Activated CD4-positive, alpha-beta T cell treated with anti-CD3 and anti-CD28 coated beads, Interleukin-2, amount 10 ng/mL, durations not matched to agents 24 days and 14 days (primary cell): ENCODE results near the gene USP2. TPM values are rescaled to one million over a fixed set of nuclear protein-coding genes. Genes with fewer than 3 reads are reported as not detected.
"Not testable (repeated sequence)": the region's sequence is repeated elsewhere in the genome, so short reads cannot be mapped to it uniquely, and the experiment has no call there.

Source experiments
- DNase-seq: peaks from one replicate; pipeline ENCODE4 v3.0.0; 2022
- H3K27ac Mint-ChIP-seq: one replicate; pipeline ENCODE4 v1.8.0; 2022; ENCODE audit warnings: mild to moderate bottlenecking, mixed read lengths
- H3K27me3 Mint-ChIP-seq: one replicate; pipeline ENCODE4 v1.8.0; 2022; ENCODE audit warnings: mixed read lengths
- H3K36me3 Mint-ChIP-seq: one replicate; pipeline ENCODE4 v1.8.0; 2022; ENCODE audit warnings: low read depth, mild to moderate bottlenecking, mixed read lengths
- H3K4me1 Mint-ChIP-seq: one replicate; pipeline ENCODE4 v1.8.0; 2021; ENCODE audit warnings: mixed read lengths
- H3K4me3 Mint-ChIP-seq: one replicate; pipeline ENCODE4 v1.8.0; 2022; ENCODE audit warnings: mild to moderate bottlenecking, moderate library complexity, mixed read lengths
- H3K9me3 Mint-ChIP-seq: one replicate; pipeline ENCODE4 v1.8.0; 2021; ENCODE audit warnings: mixed read lengths
- intact Hi-C: fragments of 100-400 bp; cut with micrococcal nuclease; formaldehyde crosslinking; loops from one replicate; pipeline ENCODE4 v1.15.1; 2023
- total RNA-seq: library from RNA; stranded (reverse); gene quantifications from 2 replicates; pipeline ENCODE4 v1.2.3, GENCODE V29; 2022

Gene USP2
- total RNA-seq, 1 donor from 2014 or later = 0.35 TPM

- no peak for DNase-seq
- no peak overlapping the region for H3K27ac Mint-ChIP-seq
- no peaks in the 10 kb centered on the region for H3K9me3 Mint-ChIP-seq
- intact Hi-C loops = no loop called here
- H3K27me3 Mint-ChIP-seq = peaks cover 25% of the 10 kb centered on the region
- H3K4me1 Mint-ChIP-seq = peaks cover 9% of the 10 kb centered on the region
- H3K4me3 Mint-ChIP-seq = no peak overlapping the region
- H3K36me3 Mint-ChIP-seq = no peaks in the 10 kb centered on the region
Observed at GRCh38 chr11:119418759-119419158, 37.3 kb upstream of the USP2 start.

- H3K4me1 Mint-ChIP-seq = peaks cover 9% of the 10 kb centered on the region
- peaks cover 19% of the 10 kb centered on the region for H3K27me3 Mint-ChIP-seq
- no peaks in the 10 kb centered on the region for H3K36me3 Mint-ChIP-seq
- H3K27ac Mint-ChIP-seq = no peak overlapping the region
- intact Hi-C loops = no loop called here
- no peak overlapping the region for H3K4me3 Mint-ChIP-seq
- no peaks in the 10 kb centered on the region for H3K9me3 Mint-ChIP-seq
- no peak for DNase-seq
Observed at GRCh38 chr11:119417726-119418540, 36.4 kb upstream of the USP2 start.

GRCh38 chr11:119416606-119417580, 35.4 kb upstream of the USP2 start:
- no peak overlapping the region for H3K27ac Mint-ChIP-seq
- peaks cover 11% of the 10 kb centered on the region for H3K27me3 Mint-ChIP-seq
- peaks cover 2% of the 10 kb centered on the region for H3K4me1 Mint-ChIP-seq
- no peaks in the 10 kb centered on the region for H3K9me3 Mint-ChIP-seq
- no peak for DNase-seq
- H3K36me3 Mint-ChIP-seq = no peaks in the 10 kb centered on the region
- intact Hi-C loops = no loop called here
- H3K4me3 Mint-ChIP-seq = no peak overlapping the region

- Mint-ChIP-seq H3K4me1 (no peaks in the 10 kb centered on the region), H3K27me3 (peaks cover 6% of the 10 kb centered on the region), H3K36me3 (no peaks in the 10 kb centered on the region), H3K9me3 (no peaks in the 10 kb centered on the region), H3K27ac (no peak overlapping the region), H3K4me3 (no peak overlapping the region)
- intact Hi-C loops = no loop called here
- no peak for DNase-seq
Observed at GRCh38 chr11:119415966-119416365, 34.5 kb upstream of the USP2 start.

- no peak overlapping the region for H3K27ac Mint-ChIP-seq
- no peak for DNase-seq
- intact Hi-C loops = no loop called here
- no peaks in the 10 kb centered on the region for H3K36me3 Mint-ChIP-seq
- no peaks in the 10 kb centered on the region for H3K4me1 Mint-ChIP-seq
- H3K27me3 Mint-ChIP-seq = peaks cover 6% of the 10 kb centered on the region
- no peak overlapping the region for H3K4me3 Mint-ChIP-seq
- H3K9me3 Mint-ChIP-seq = no peaks in the 10 kb centered on the region
Observed at GRCh38 chr11:119415517-119415916, 34.0 kb upstream of the USP2 start.

- Mint-ChIP-seq H3K4me3 (no peak overlapping the region), H3K4me1 (no peaks in the 10 kb centered on the region), H3K36me3 (no peaks in the 10 kb centered on the region), H3K9me3 (no peaks in the 10 kb centered on the region), H3K27me3 (peaks cover 7% of the 10 kb centered on the region), H3K27ac (no peak overlapping the region)
- no peak for DNase-seq
- intact Hi-C loops = no loop called here
Observed at GRCh38 chr11:119414734-119415133, 33.2 kb upstream of the USP2 start.

- no peaks in the 10 kb centered on the region for H3K9me3 Mint-ChIP-seq
- no peak overlapping the region for H3K27ac Mint-ChIP-seq
- H3K36me3 Mint-ChIP-seq = no peaks in the 10 kb centered on the region
- peaks cover 5% of the 10 kb centered on the region for H3K27me3 Mint-ChIP-seq
- intact Hi-C loops = no loop called here
- no peaks in the 10 kb centered on the region for H3K4me1 Mint-ChIP-seq
- H3K4me3 Mint-ChIP-seq = no peak overlapping the region
- no peak for DNase-seq
Observed at GRCh38 chr11:119414321-119414720, 32.8 kb upstream of the USP2 start.

GRCh38 chr11:119412072-119412471, 30.6 kb upstream of the USP2 start:
- Mint-ChIP-seq H3K27me3 (peaks cover 6% of the 10 kb centered on the region), H3K4me3 (no peak overlapping the region), H3K4me1 (no peaks in the 10 kb centered on the region), H3K36me3 (no peaks in the 10 kb centered on the region), H3K27ac (no peak overlapping the region), H3K9me3 (no peaks in the 10 kb centered on the region)
- no peak for DNase-seq
- intact Hi-C loops = no loop called here

- intact Hi-C loops = no loop called here
Observed at GRCh38 chr11:119410501-119410900, 29.0 kb upstream of the USP2 start.

GRCh38 chr11:119409731-119410130, 28.2 kb upstream of the USP2 start:
- intact Hi-C loops = no loop called here
- Mint-ChIP-seq H3K9me3 (no peaks in the 10 kb centered on the region), H3K4me1 (no peaks in the 10 kb centered on the region), H3K27ac (no peak overlapping the region), H3K4me3 (no peak overlapping the region), H3K27me3 (peaks cover 8% of the 10 kb centered on the region), H3K36me3 (no peaks in the 10 kb centered on the region)
- DNase-seq = no peak

More at GRCh38 chr11:119410501-119410900, 29.0 kb upstream of the USP2 start:
- Mint-ChIP-seq H3K36me3 (no peaks in the 10 kb centered on the region), H3K4me1 (no peaks in the 10 kb centered on the region), H3K4me3 (no peak overlapping the region), H3K9me3 (no peaks in the 10 kb centered on the region), H3K27ac (no peak overlapping the region), H3K27me3 (peaks cover 6% of the 10 kb centered on the region)
- DNase-seq = no peak

GRCh38 chr11:119406005-119406404, 24.5 kb upstream of the USP2 start:
- no peaks in the 10 kb centered on the region for H3K4me1 Mint-ChIP-seq
- H3K4me3 Mint-ChIP-seq = no peak overlapping the region
- H3K36me3 Mint-ChIP-seq = no peaks in the 10 kb centered on the region
- no peaks in the 10 kb centered on the region for H3K9me3 Mint-ChIP-seq
- H3K27me3 Mint-ChIP-seq = peaks cover 6% of the 10 kb centered on the region
- no peak for DNase-seq
- intact Hi-C loops = no loop called here
- no peak overlapping the region for H3K27ac Mint-ChIP-seq

- H3K4me1 Mint-ChIP-seq, H3K9me3 Mint-ChIP-seq, DNase-seq, H3K4me3 Mint-ChIP-seq, intact Hi-C loops, H3K36me3 Mint-ChIP-seq, H3K27ac Mint-ChIP-seq, H3K27me3 Mint-ChIP-seq: not testable (repeated sequence)
Observed at GRCh38 chr11:119405448-119405847, 24.0 kb upstream of the USP2 start.

- H3K27me3 Mint-ChIP-seq = peaks cover 5% of the 10 kb centered on the region
- no peak for DNase-seq
- intact Hi-C loops = no loop called here
- H3K4me1 Mint-ChIP-seq = no peaks in the 10 kb centered on the region
- no peaks in the 10 kb centered on the region for H3K9me3 Mint-ChIP-seq
- no peak overlapping the region for H3K27ac Mint-ChIP-seq
- no peaks in the 10 kb centered on the region for H3K36me3 Mint-ChIP-seq
- H3K4me3 Mint-ChIP-seq = no peak overlapping the region
Observed at GRCh38 chr11:119404872-119405271, 23.4 kb upstream of the USP2 start.

GRCh38 chr11:119403021-119403420, 21.5 kb upstream of the USP2 start:
- H3K27ac Mint-ChIP-seq = no peak overlapping the region
- no peaks in the 10 kb centered on the region for H3K4me1 Mint-ChIP-seq
- H3K9me3 Mint-ChIP-seq = peaks cover 5% of the 10 kb centered on the region
- intact Hi-C loops = no loop called here
- peaks cover 11% of the 10 kb centered on the region for H3K27me3 Mint-ChIP-seq
- no peaks in the 10 kb centered on the region for H3K36me3 Mint-ChIP-seq
- DNase-seq = no peak
- no peak overlapping the region for H3K4me3 Mint-ChIP-seq
